ENCODE results near the gene PAWR.

DNA sequence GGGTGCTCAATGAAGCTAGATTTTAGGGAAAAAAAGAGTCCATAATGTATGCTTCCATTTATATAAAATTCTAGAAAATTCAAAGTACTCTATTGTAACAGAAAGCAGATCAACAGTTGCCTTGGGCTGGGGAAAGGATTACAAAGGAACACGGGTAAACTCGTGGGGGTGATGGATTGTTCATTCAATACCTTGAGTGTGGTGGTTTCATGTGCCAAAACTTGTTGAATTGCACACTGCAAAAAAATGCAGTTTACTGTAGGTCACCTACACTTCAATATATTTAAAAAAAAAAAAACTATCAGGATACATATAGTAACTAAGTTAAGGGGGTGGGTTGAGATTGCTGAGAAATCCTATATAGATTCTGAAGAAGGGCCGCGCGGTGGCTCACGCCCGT, 33.6 kb downstream of the PAWR start:
- TF ChIP-seq CSDC2 (CRISPR knock-in tag; IDR thresholded peaks at IDR 0.05) (no peak), BACH2 (CRISPR knock-in tag; IDR thresholded peaks at IDR 0.05; ENCODE audit: borderline replicate concordance) (no peak), ARNTL (CRISPR knock-in tag; IDR thresholded peaks at IDR 0.05; ENCODE audit: borderline replicate concordance, low read depth) (no peak), ZC3H10 (CRISPR knock-in tag; IDR thresholded peaks at IDR 0.05) (no peak)
